Measurements from ENCODE around the gene KCNIP2. TPM values are rescaled to one million over a fixed set of nuclear protein-coding genes. Genes with fewer than 3 reads are reported as not detected.

KCNIP2 gene
- total RNA-seq, 4 donors from 2014 or later, result 1.1 to 5.2 (median 2.2) TPM

DNA sequence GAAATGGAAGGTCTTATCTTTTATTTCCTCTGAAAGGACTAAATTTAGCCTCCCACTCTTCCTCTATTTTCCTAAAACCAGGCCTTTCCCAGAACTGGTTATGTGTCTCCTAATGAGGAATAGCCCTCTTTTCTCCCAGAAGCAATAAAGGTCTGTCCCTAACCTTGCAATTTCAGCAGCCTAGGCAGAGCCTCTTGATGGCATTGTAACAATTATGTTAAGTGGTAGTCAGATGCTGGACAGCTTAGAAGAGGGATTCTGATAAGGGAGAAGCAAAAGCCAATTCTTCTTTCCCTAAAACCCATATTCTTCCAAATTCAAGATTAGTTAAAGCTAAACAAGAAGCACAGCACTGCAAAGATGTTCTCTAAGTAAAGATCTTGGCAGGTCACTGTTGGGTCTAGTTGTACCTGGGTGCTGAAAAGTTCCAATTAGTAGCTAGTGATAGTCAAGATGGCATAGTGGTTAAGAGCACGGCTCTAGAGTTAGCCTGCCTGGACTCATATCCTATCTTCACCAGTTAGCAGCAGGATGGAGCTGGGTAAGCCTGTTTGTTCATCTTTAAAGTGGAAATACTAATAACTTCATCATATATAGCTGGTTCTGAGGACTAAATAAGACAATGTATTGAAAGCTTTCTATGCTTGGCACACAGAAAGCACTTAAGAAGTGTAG is 14.3 kb upstream of the KCNIP2 start:
- in situ Hi-C loops (cut with MboI; ENCODE audit: low pct_ligation_motif_present in 1 of 4, low pct_unique_long_range_greater_than_20kb in 1 of 4, low sequenced_read_pairs in 3 of 4), result no loop called here
- no peak overlapping the region for H3K27ac ChIP-seq
- no peak overlapping the region for H3K4me3 ChIP-seq
- 0% methylated on average over 1 of the region's 1 CpG; no CpG with 5 or more reads in 1 of the 2 donors for WGBS, 2 donors (ENCODE audit: low coverage in 1 of 2)
- no peak for DNase-seq
- intact Hi-C loops (cut with DNase I; ENCODE audit: low total_unique reads), result no loop called here
- TF ChIP-seq EP300 (IDR thresholded peaks at IDR 0.05; ENCODE audit: low read depth), result no peak
- TF ChIP-seq POLR2AphosphoS5 (IDR thresholded peaks at IDR 0.05), result no peak
- no peak for TF ChIP-seq POLR2A (IDR thresholded peaks at IDR 0.05)
- TF ChIP-seq, protein P1, sequence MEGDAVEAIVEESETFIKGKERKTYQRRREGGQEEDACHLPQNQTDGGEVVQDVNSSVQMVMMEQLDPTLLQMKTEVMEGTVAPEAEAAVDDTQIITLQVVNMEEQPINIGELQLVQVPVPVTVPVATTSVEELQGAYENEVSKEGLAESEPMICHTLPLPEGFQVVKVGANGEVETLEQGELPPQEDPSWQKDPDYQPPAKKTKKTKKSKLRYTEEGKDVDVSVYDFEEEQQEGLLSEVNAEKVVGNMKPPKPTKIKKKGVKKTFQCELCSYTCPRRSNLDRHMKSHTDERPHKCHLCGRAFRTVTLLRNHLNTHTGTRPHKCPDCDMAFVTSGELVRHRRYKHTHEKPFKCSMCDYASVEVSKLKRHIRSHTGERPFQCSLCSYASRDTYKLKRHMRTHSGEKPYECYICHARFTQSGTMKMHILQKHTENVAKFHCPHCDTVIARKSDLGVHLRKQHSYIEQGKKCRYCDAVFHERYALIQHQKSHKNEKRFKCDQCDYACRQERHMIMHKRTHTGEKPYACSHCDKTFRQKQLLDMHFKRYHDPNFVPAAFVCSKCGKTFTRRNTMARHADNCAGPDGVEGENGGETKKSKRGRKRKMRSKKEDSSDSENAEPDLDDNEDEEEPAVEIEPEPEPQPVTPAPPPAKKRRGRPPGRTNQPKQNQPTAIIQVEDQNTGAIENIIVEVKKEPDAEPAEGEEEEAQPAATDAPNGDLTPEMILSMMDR (IDR thresholded peaks at IDR 0.05), result no peak
- H3K36me3 ChIP-seq, result no peaks in the 10 kb centered on the region
- H3K4me1 ChIP-seq, result no peaks in the 10 kb centered on the region
- H3K9me3 ChIP-seq, result no peaks in the 10 kb centered on the region
- no peaks in the 10 kb centered on the region for H3K27me3 ChIP-seq

DNA sequence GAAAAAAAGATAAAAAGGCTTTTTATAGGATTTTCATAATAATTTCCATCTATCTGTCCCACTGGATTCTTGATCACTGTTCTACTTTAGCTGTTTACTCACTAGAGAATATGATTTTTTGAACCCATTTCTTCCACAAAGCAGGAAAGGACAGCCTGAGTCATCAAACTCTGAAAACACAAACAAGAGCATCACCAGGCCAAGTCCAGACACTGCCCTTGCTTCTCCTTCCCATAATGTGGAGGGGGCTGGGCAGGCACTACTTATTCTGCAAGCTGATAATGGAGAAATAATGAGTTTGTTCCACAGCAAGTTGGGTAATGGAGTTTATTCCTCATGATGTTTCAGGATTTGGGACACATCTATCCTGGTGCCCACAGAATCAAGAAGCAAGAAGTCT is 13.0 kb upstream of the KCNIP2 start:
- H3K27me3 ChIP-seq, result no peaks in the 10 kb centered on the region
- no peak overlapping the region for H3K4me3 ChIP-seq
- no peak for DNase-seq
- TF ChIP-seq POLR2AphosphoS5 (IDR thresholded peaks at IDR 0.05) (no peak), EP300 (IDR thresholded peaks at IDR 0.05; ENCODE audit: low read depth) (no peak)
- TF ChIP-seq, protein P1 (IDR thresholded peaks at IDR 0.05), result no peak
- no peaks in the 10 kb centered on the region for H3K9me3 ChIP-seq
- H3K4me1 ChIP-seq, result no peaks in the 10 kb centered on the region
- intact Hi-C loops (cut with DNase I; ENCODE audit: low total_unique reads), result no loop called here
- H3K27ac ChIP-seq, result no peak overlapping the region
- in situ Hi-C loops (cut with MboI; ENCODE audit: low pct_ligation_motif_present in 1 of 4, low pct_unique_long_range_greater_than_20kb in 1 of 4, low sequenced_read_pairs in 3 of 4), result no loop called here
- no peaks in the 10 kb centered on the region for H3K36me3 ChIP-seq

DNA sequence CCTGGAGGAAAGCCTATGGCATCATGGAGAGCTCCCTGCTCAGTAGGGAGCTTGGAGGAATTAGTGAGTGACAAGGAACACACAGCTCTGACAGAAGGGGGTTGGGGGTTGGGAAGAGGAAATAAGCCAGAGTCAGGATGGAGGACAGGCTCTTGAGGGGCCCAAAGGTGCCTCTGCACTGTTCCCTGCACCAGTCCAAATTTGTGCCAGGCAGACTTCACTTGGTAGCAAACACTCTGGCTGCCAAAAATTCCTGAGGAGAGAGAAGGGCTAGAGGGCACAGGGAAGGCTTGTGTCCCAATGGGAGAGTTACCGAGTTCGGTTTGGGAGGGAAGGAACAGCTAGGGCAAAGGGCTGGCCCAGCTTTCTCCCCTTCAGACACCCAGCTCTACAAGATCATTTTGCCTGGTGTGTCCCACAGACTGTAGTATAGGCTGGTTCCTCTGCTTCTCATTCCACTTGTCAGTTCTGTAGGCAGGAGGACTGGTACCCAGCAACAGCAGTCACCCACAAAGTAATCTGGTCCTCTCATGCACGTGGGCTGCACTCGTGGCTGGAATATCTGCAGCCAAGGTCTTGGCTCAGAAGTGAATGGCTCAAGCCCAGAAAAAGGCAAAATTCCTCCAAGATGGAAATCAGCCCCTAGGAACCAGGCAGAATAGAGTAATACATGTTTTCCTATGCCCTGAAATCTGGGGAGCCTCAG is 8.0 kb upstream of the KCNIP2 start:
- peaks cover 0 to 11% (median 0%) of the 10 kb centered on the region in 4 donors for H3K36me3 ChIP-seq
- intact Hi-C loops (cut with DNase I; ENCODE audit: low total_unique reads), result no loop called here

DNA sequence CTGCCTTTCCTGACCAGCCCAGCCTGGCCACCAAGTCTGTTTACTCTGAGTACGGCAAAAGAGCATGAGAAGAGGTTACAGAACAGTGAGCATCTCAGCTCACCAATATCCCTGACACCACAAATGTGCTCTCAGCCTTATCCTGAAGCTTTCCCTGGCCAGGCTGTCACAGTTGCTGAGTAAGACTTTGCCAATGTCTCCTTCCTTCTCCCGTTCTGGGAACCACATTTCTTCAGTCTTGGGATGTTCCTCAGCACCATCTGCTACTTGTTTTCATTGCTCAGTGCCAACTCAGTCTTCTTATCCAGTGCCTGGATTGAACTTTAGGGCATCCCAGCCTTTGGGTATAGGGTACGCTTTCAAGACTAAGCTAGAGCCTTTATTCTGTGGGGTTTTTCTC is 7.1 kb upstream of the KCNIP2 start:
- in situ Hi-C loops (cut with MboI; ENCODE audit: low pct_ligation_motif_present in 1 of 4, low pct_unique_long_range_greater_than_20kb in 1 of 4, low sequenced_read_pairs in 3 of 4), result no loop called here
- no peak overlapping the region for H3K4me3 ChIP-seq
- intact Hi-C loops (cut with DNase I; ENCODE audit: low total_unique reads), result no loop called here
- no peak for DNase-seq
- no peak overlapping the region for H3K27ac ChIP-seq
- no peaks in the 10 kb centered on the region for H3K9me3 ChIP-seq
- H3K36me3 ChIP-seq, result peaks cover 0 to 12% (median 0%) of the 10 kb centered on the region in 4 donors
- no peaks in the 10 kb centered on the region for H3K4me1 ChIP-seq
- TF ChIP-seq POLR2A (IDR thresholded peaks at IDR 0.05), result no peak
- TF ChIP-seq, protein P1 (IDR thresholded peaks at IDR 0.05), result no peak
- TF ChIP-seq POLR2AphosphoS5 (IDR thresholded peaks at IDR 0.05), result no peak
- no peak for TF ChIP-seq EP300 (IDR thresholded peaks at IDR 0.05; ENCODE audit: low read depth)
- H3K27me3 ChIP-seq, result no peaks in the 10 kb centered on the region
- WGBS, 2 donors (ENCODE audit: low coverage in 1 of 2), result 90 to 95% methylated on average over 2 to 3 of the region's 3 CpGs

More for the DNA sequence above, 8.0 kb upstream of the KCNIP2 start:
- Histone ChIP-seq H3K27me3 (no peaks in the 10 kb centered on the region), H3K27ac (no peak overlapping the region), H3K4me1 (no peaks in the 10 kb centered on the region), H3K9me3 (no peaks in the 10 kb centered on the region), H3K4me3 (no peak overlapping the region)
- no peak for TF ChIP-seq EP300 (IDR thresholded peaks at IDR 0.05; ENCODE audit: low read depth)
- TF ChIP-seq POLR2A (IDR thresholded peaks at IDR 0.05), result no peak
- no peak for TF ChIP-seq POLR2AphosphoS5 (IDR thresholded peaks at IDR 0.05)
- TF ChIP-seq, protein P1 (IDR thresholded peaks at IDR 0.05), result no peak
- in situ Hi-C loops (cut with MboI; ENCODE audit: low pct_ligation_motif_present in 1 of 4, low pct_unique_long_range_greater_than_20kb in 1 of 4, low sequenced_read_pairs in 3 of 4), result no loop called here
- no peak for DNase-seq
- 60 to 91% methylated on average over 1 to 4 of the region's 4 CpGs for WGBS, 2 donors (ENCODE audit: low coverage in 1 of 2)
